DMS114 treated with DMSO at 0.1 percent for 48 hours (cell line): ENCODE measurements around the gene MMD2.

Experiments used
- DNase-seq: peaks from one replicate; lab custom pipeline; 2025; ENCODE audit not compliant: unreplicated experiment; lab: John Stamatoyannopoulos, UW

MMD2 gene

GRCh38 chr7:4871930-4872675, 86.9 kb downstream of the MMD2 start:
- no peak for DNase-seq

GRCh38 chr7:4871056-4871680, 87.8 kb downstream of the MMD2 start:
- DNase-seq, result no peak

- no peak for DNase-seq
These were observed 90.5 kb downstream of the MMD2 start for GRCh38 chr7:4868493-4868892.

GRCh38 chr7:4866528-4867496, 92.2 kb downstream of the MMD2 start:
- no peak for DNase-seq

GRCh38 chr7:4862156-4862555, 96.8 kb downstream of the MMD2 start:
- no peak for DNase-seq

GRCh38 chr7:4861673-4862072, 97.3 kb downstream of the MMD2 start, which contains the start of gene PAPOLB:
TSS of gene PAPOLB (minus strand) at chr7:4862030. CDS start at chr7:4861810, 220 bp downstream.
- no peak for DNase-seq

GRCh38 chr7:4861227-4861626, 97.8 kb downstream of the MMD2 start:
- DNase-seq, result no peak

GRCh38 chr7:4857189-4857588, 101.8 kb downstream of the MMD2 start:
- DNase-seq, result no peak

- no peak for DNase-seq
These were observed 102.5 kb downstream of the MMD2 start for GRCh38 chr7:4856336-4857057.
